Lower leg skin (tissue), 4 donors: ENCODE measurements around the gene NAA60. TPM values are rescaled to one million over a fixed set of nuclear protein-coding genes. Genes with fewer than 3 reads are reported as not detected.

ENCODE experiments used
- DNase-seq, 2 donors: peaks; one replicate each; pipeline ENCODE4 v3.0.0-alpha.2; 2019; ENCODE audit warnings: low spot score in 2 of 2
- H3K4me3 ChIP-seq: fragments of 200-600 bp; sonication (generic); 2 replicates; pipeline ENCODE4 v1.5.1; 2017; ENCODE audit warnings: mild to moderate bottlenecking, low read depth; ENCODE audit not compliant: poor library complexity, severe bottlenecking
- POLR2A ChIP-seq, 2 donors: fragments of 450-650 bp; IDR thresholded peaks; one replicate each; pipeline ENCODE4 v1.6.1; 2016 to 2017; ENCODE audit warnings: antibody characterized with exemption in 2 of 2, mild to moderate bottlenecking in 1 of 2, moderate library complexity in 1 of 2
- WGBS, 2 donors: methylation state at CpG; one replicate each; pipeline ENCODE4 v1.1.5; 2018; 5-methylcytosine and 5-hydroxymethylcytosine counted together
- intact Hi-C: fragments of 100-400 bp; cut with DNase I; formaldehyde crosslinking; loops from one replicate; pipeline ENCODE4 v1.15.0; 2023; ENCODE audit warnings: low total_unique reads
- microRNA-seq, 2 donors: library from miRNA; unstranded; fragments of <30 nt; microRNA quantifications; one replicate each; pipeline ENCODE4, GENCODE V29; 2016; ENCODE audit warnings: borderline replicate concordance in 2 of 2, borderline number of aligned reads in 1 of 2
- total RNA-seq, 4 donors: library from RNA; depleted of rRNA; stranded (reverse); fragments of >200 nt; gene quantifications; one replicate each; pipeline ENCODE4 v1.1.0, GENCODE V29; 2016
- TF ChIP-seq, protein P1 (sequence below), 3 donors: fragments of 450-650 bp; IDR thresholded peaks; one replicate each; pipeline ENCODE4 v1.5.1; 2016; ENCODE audit warnings: antibody characterized with exemption in 3 of 3, mild to moderate bottlenecking in 3 of 3, moderate library complexity in 2 of 3

NAA60 gene
- total RNA-seq, 4 donors from 2014 or later, result 21.2 to 42.2 (median 24.8) TPM

DNA sequence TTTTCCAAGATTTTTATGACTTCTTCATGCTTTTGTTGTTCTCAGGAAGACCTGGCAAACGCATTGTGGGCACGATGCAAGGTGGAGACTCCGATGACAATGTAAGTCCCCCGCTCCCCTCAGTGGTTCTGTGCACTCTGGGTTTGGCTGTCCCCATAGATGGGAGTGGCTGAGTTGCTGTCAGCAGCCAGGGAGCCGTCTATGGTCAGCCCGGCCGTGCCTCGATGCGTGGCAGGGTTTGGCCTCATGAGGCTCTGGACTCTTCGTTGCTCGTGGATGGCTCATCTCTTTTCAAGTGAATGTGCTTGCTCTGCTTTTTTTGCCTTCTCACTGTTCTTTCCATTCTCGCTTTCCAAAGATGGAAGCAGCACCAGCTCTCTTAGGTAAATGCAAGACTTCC lies 89.3 kb downstream of the NAA60 start:
- TF ChIP-seq POLR2A (IDR thresholded peaks at IDR 0.05), result no peak
- TF ChIP-seq, protein P1, sequence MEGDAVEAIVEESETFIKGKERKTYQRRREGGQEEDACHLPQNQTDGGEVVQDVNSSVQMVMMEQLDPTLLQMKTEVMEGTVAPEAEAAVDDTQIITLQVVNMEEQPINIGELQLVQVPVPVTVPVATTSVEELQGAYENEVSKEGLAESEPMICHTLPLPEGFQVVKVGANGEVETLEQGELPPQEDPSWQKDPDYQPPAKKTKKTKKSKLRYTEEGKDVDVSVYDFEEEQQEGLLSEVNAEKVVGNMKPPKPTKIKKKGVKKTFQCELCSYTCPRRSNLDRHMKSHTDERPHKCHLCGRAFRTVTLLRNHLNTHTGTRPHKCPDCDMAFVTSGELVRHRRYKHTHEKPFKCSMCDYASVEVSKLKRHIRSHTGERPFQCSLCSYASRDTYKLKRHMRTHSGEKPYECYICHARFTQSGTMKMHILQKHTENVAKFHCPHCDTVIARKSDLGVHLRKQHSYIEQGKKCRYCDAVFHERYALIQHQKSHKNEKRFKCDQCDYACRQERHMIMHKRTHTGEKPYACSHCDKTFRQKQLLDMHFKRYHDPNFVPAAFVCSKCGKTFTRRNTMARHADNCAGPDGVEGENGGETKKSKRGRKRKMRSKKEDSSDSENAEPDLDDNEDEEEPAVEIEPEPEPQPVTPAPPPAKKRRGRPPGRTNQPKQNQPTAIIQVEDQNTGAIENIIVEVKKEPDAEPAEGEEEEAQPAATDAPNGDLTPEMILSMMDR (IDR thresholded peaks at IDR 0.05), result no peak
- DNase-seq, result no peak
- intact Hi-C loops, result no loop called here
- H3K4me3 ChIP-seq, result no peak overlapping the region
- 91 to 94% methylated on average over 12 of the region's 12 CpGs for WGBS, 2 donors

DNA sequence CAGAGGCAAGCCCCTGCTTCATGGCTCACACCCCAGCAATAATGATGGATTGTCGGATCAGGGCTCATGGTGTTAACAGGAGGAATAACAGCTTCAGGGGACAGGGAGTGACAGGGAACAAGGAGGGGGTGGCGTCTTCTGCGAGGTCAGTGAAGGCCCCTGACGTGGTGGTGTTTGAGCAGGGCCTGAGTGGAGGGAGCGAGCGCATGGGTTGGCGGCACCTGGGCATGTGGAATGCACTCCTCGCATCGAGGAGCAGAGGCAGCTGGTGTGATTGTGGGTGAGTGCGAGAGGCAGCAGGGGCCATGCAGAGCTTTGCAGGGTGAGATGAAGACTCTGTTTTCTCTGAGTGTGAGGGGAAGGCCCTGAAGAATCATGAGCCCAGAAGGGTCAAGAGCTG lies 90.6 kb downstream of the NAA60 start:
- H3K4me3 ChIP-seq, result no peak overlapping the region
- TF ChIP-seq POLR2A (IDR thresholded peaks at IDR 0.05), result no peak
- TF ChIP-seq, protein P1 (IDR thresholded peaks at IDR 0.05), result no peak
- WGBS, 2 donors, result 93 to 94% methylated on average over 10 of the region's 10 CpGs
- DNase-seq, result no peak
- intact Hi-C loops, result no loop called here

DNA sequence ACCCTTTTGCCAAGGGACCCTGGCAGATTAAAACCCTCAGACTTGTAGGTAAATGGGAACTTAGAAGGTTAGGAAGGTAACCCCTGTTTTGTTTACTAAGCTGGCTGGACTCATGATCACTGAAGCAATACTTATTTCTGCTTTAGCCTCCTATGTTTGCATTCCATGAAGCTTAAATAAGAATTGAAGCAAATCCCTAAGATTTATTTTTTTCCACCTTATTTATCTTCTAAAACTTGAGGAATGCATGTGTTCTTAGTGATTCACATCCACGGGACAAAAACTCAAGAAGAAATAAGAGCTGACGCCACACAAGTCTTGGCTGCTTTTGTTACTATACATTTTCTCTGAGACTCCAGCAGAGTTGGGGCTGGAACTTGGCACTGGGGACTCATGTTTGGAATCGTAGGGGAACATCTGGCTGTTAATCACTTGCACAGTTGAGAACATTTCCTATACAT lies 92.8 kb downstream of the NAA60 start:
- intact Hi-C loops, result no loop called here
- H3K4me3 ChIP-seq, result no peak overlapping the region
- WGBS, 2 donors, result 63 to 69% methylated on average over 3 of the region's 3 CpGs
- TF ChIP-seq, protein P1 (IDR thresholded peaks at IDR 0.05), result no peak
- TF ChIP-seq POLR2A (IDR thresholded peaks at IDR 0.05), result no peak
- DNase-seq, result no peak

Small RNAs within 50 kb of the gene (microRNA-seq; reads per million reads assigned to microRNA genes)
- 0 reads per million in 2 donors for gene MIR6126

Other genes starting within 250 kb of the NAA60 start
- gene ZNF200, start 208.5 kb upstream of the NAA60 start, total RNA-seq, result 1 to 10 TPM; 2.2 to 5.7 (median 3.9) TPM
- gene MEFV, start 187.0 kb upstream of the NAA60 start, total RNA-seq, result 1 to 10 TPM in 2 of 4 donors, under 1 TPM in 2; 0.80 to 3.3 (median 1.8) TPM
- gene ZNF263, start 160.2 kb upstream of the NAA60 start, total RNA-seq, result 10 to 100 TPM; 40.4 to 62.3 (median 55.2) TPM
- 1 to 10 TPM; 1.9 to 6.9 (median 3.0) TPM for gene TIGD7, start 138.2 kb upstream of the NAA60 start, total RNA-seq
- gene ZNF75A, start 138.2 kb upstream of the NAA60 start, total RNA-seq, result 10 to 100 TPM; 13.3 to 23.5 (median 18.2) TPM
- under 1 TPM in 2 of 4 donors, not detected in 2; 0.39 to 0.88 TPM for gene OR2C1, start 87.8 kb upstream of the NAA60 start, total RNA-seq
- gene ZSCAN32, start 42.7 kb upstream of the NAA60 start, total RNA-seq, result 10 to 100 TPM in 2 of 4 donors, 1 to 10 TPM in 2; 8.2 to 16.4 (median 11.7) TPM
- gene ZNF174, start 42.5 kb upstream of the NAA60 start, total RNA-seq, result 10 to 100 TPM; 12.3 to 16.4 (median 13.4) TPM
- 1 to 10 TPM; 2.1 to 3.2 (median 2.5) TPM for gene ZNF597, start 176 bp upstream of the NAA60 start, total RNA-seq
- not detected for gene C16orf90, start 51.8 kb downstream of the NAA60 start, total RNA-seq
- 10 to 100 TPM in 2 of 4 donors, 1 to 10 TPM in 2; 4.3 to 21.8 (median 11.7) TPM for gene CLUAP1, start 57.3 kb downstream of the NAA60 start, total RNA-seq
- under 1 TPM; 0.15 to 0.74 (median 0.28) TPM for gene NLRC3, start 133.7 kb downstream of the NAA60 start, total RNA-seq
- gene SLX4, start 167.9 kb downstream of the NAA60 start, total RNA-seq, result 1 to 10 TPM; 1.2 to 2.6 (median 2.5) TPM
- 10 to 100 TPM; 11.0 to 25.1 (median 14.2) TPM for gene DNASE1, start 211.0 kb downstream of the NAA60 start, total RNA-seq